VCaP (cell line): ENCODE results near the gene RUSC2.
"Not testable (repeated sequence)": the region's sequence is repeated elsewhere in the genome, so short reads cannot be mapped to it uniquely, and the experiment has no call there.

Experiments used
- H3K27ac ChIP-seq: fragments of 450-650 bp; 2 replicates; pipeline ENCODE4 v1.5.1; 2017
- CTCF ChIP-seq: fragments of 450-650 bp; conservative IDR thresholded peaks from 2 replicates; pipeline ENCODE4 v1.5.1; 2017; ENCODE audit warnings: mild to moderate bottlenecking, moderate library complexity

Gene RUSC2

GRCh38 chr9:35487081-35487480 lies 2.8 kb upstream of the RUSC2 start:
- no peak overlapping the region for H3K27ac ChIP-seq
- no peak for TF ChIP-seq CTCF

- no peak for TF ChIP-seq CTCF
- H3K27ac ChIP-seq = no peak overlapping the region
Observed at GRCh38 chr9:35488021-35488420, 1.9 kb upstream of the RUSC2 start.

- peak overlapping the region; percentile 83 for H3K27ac ChIP-seq
- no peak for TF ChIP-seq CTCF
Observed at GRCh38 chr9:35488566-35489312, 1.2 kb upstream of the RUSC2 start.

GRCh38 chr9:35490155-35490909 lies 421 bp downstream of the RUSC2 start:
- H3K27ac ChIP-seq = peak overlapping the region; percentile 83
- peak; percentile 31 for TF ChIP-seq CTCF

- peak overlapping the region; percentile 83; the same call in 1 of the 2 replicates for H3K27ac ChIP-seq
Observed at GRCh38 chr9:35490910-35491465, 1.1 kb downstream of the RUSC2 start.

GRCh38 chr9:35493119-35493518 lies 3.2 kb downstream of the RUSC2 start:
- not testable (repeated sequence) for H3K27ac ChIP-seq

More at GRCh38 chr9:35490910-35491465, 1.1 kb downstream of the RUSC2 start:
- TF ChIP-seq CTCF = no peak

- no peak overlapping the region for H3K27ac ChIP-seq
- no peak for TF ChIP-seq CTCF
Observed at GRCh38 chr9:35495984-35496383, 6.1 kb downstream of the RUSC2 start.

GRCh38 chr9:35498245-35498644 lies 8.3 kb downstream of the RUSC2 start:
- not testable (repeated sequence) for H3K27ac ChIP-seq
